ENCODE measurements around the gene SLC7A10.

Gene SLC7A10

DNA sequence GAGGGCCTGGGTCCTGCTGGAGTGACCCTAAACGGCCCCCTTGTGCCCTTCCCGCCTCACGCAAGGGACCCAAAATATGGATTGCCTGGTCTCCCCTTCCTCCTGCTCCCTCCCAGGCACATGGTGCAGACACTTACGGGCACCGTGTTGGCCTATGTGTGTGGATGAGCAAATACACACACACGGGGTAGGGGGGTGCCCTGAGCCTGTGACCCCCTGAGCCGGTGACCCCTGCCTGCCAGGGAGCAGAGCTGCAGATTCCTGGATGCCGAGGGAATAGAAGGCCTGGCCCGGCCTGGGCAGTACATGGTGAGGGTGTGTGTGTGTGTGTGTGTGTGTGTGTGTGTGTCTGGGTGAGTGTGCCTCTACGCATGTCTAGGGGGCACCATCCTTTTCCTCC, 43.4 kb upstream of the SLC7A10 start:
- TF ChIP-seq, protein P1, sequence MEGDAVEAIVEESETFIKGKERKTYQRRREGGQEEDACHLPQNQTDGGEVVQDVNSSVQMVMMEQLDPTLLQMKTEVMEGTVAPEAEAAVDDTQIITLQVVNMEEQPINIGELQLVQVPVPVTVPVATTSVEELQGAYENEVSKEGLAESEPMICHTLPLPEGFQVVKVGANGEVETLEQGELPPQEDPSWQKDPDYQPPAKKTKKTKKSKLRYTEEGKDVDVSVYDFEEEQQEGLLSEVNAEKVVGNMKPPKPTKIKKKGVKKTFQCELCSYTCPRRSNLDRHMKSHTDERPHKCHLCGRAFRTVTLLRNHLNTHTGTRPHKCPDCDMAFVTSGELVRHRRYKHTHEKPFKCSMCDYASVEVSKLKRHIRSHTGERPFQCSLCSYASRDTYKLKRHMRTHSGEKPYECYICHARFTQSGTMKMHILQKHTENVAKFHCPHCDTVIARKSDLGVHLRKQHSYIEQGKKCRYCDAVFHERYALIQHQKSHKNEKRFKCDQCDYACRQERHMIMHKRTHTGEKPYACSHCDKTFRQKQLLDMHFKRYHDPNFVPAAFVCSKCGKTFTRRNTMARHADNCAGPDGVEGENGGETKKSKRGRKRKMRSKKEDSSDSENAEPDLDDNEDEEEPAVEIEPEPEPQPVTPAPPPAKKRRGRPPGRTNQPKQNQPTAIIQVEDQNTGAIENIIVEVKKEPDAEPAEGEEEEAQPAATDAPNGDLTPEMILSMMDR (IDR thresholded peaks at IDR 0.05; ENCODE audit: low read length, missing control alignments), result no peak
- H3K4me3 ChIP-seq (replicated peaks; ENCODE audit: low read depth, low read length), result no peak overlapping the region

DNA sequence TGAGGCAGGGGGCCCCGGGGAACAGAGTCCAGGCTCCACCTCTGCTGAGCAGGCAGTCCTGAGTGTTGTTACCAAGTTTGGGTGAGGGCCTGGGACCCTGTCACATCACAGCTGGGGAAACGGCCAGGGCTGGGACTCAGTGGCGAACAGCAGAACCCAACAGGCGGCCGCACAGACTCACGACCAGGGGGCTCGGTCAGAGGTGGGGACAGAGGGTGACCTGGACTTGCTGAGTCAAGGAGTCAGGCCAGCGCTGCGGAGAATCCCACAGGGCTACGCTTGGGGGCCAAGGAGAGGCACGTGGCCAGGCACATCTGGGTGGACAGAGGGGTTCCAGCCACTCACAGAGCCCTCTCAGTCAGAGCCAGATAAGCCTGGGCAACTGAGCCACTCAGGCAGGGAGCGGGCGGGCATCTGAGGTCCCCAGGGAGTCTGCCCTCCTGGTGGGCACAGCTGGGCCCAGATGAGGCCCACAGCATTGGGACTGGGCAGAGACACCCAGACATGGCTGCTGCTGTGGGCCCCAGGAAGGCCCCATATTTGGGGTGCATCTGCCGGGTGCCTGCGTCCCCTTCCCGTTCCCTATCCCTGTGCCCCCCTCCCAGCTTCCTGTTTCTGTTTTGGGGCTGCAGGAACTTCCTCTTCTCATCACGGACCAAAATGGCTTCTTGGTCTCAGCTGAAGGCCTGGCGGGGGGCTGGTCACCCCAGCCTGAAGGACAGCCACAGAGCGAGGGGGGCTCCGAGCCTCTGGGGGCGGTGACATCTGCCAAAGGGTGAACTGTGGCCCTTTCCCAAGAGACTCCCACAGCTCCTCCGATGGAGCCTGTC, 42.7 kb upstream of the SLC7A10 start:
- TF ChIP-seq, protein P1 (IDR thresholded peaks at IDR 0.05; ENCODE audit: low read length, missing control alignments), result no peak
- no peak for DNase-seq (ENCODE audit: low read depth)
- no peak overlapping the region for H3K4me3 ChIP-seq (replicated peaks; ENCODE audit: low read depth, low read length)

More for the DNA sequence above, 43.4 kb upstream of the SLC7A10 start:
- DNase-seq (ENCODE audit: low read depth), result no peak

DNA sequence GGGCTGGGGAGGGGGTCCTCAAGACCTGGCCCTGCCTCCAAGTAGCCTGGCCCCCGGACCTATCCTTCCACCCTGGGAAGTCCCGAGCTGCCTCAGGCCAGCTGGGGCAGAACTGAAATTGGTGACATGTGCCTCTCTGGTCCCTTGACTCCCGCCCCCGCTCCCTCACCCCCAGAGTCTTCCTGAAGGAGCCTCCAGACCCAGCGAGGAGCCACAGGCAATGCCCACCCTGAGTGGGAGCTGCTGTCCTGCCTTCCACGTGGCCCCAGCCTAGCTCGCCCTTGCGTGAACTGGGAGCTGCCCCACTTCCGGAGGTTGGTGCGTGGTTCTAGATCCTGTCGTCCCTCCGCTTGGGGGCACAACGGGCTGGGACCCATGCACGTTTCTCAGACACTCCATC, 42.1 kb upstream of the SLC7A10 start:
- TF ChIP-seq, protein P1 (IDR thresholded peaks at IDR 0.05; ENCODE audit: low read length, missing control alignments), result no peak
- DNase-seq (ENCODE audit: low read depth), result no peak
- no peak overlapping the region for H3K4me3 ChIP-seq (replicated peaks; ENCODE audit: low read depth, low read length)

DNA sequence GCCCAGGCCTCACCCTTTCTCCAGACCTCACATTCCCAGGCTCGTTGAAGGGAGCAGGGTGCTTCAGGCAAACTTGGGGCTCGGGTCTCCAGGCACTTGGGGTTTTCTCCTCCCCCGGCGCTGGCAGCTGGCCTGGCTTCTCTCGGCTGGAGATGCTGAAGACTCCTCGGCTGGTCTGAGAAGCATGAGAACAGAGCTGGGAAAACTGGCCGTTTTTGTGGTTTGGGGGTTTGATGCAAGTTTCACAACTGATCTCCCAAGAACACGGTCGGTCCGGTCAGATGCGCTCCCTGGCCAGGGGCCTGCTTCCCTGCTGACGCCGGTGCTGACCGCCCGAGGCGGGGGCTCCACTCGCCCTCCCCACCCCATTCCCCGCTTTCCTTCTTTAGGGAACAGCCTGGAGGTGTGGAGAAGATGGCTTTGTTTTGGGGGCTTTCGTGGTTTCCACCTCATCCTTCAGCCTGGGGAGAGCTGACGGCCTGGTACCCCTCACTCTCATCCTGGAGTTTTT, 41.4 kb upstream of the SLC7A10 start:
- TF ChIP-seq, protein P1 (IDR thresholded peaks at IDR 0.05; ENCODE audit: low read length, missing control alignments), result no peak

DNA sequence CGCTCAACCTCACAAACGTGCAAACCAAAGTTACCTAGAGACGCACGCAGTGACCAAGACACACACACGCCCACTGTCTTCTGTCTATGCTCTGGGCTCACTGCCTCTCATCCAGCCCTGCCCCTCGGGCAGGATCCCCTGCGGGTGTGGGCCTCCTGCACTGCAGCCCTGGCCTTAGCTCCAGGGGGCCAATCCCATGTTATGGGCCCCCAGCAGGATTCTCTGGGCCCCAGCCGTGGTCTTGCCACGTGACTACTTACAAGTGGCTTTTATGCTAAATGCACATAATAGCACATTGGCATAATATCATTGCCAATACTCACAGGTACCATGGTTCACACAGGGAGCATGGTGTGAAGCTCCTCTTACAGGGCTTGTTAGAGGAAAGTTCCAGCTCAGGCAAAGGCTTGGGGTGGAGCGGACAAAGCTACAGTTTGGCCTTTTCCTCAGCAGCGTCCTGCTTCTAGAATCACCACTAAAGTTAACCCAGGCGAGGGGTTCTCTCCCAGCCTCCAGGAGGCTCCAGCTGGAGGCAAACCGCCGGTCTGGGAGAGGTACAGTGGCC, 39.3 kb upstream of the SLC7A10 start:
- no peak for DNase-seq (ENCODE audit: low read depth)
- TF ChIP-seq, protein P1 (IDR thresholded peaks at IDR 0.05; ENCODE audit: low read length, missing control alignments), result no peak
- no peak overlapping the region for H3K4me3 ChIP-seq (replicated peaks; ENCODE audit: low read depth, low read length)

More for the DNA sequence above, 41.4 kb upstream of the SLC7A10 start:
- no peak for DNase-seq (ENCODE audit: low read depth)
- H3K4me3 ChIP-seq (replicated peaks; ENCODE audit: low read depth, low read length), result no peak overlapping the region

DNA sequence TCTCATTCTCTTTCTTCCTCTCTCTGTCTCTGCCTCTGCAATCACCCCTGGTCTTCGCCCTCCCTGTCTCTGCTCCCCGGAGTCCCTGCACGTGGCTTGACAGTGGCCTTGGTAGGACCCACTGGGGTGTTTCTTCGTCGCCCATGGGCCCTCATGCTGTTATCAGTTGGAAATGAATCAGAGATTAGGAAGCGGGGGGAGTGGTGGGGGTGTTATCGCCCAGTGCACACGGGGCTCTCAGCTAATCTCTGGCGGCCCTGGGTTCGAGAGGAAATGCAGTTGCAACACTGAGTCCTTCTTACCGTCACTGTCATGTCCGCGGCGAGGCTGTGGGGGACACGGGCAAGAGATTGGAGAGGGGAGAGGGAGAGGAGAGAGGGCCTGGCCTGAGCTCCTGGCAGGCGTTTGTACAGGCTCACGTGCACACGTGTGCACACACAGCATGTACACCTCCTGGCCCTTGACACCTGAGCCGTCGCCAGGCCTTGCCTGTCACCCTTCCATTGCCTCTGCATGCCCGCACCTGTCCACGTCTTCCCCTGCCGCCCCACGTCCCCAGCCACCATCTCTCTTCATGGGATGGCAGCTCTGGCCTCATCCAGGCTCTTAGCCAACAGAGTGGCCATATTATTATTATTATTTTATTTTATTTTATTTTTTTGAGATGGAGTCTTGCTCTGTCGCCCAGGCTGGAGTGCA, 37.8 kb upstream of the SLC7A10 start:
- TF ChIP-seq, protein P1 (IDR thresholded peaks at IDR 0.05; ENCODE audit: low read length, missing control alignments), result no peak
- no peak overlapping the region for H3K4me3 ChIP-seq (replicated peaks; ENCODE audit: low read depth, low read length)
- DNase-seq (ENCODE audit: low read depth), result no peak
